CD4-positive, alpha-beta T cell treated with Interleukin-17A for 4 hours (primary cell): ENCODE data around the gene PURB.
"Not testable (repeated sequence)": the region's sequence is repeated elsewhere in the genome, so short reads cannot be mapped to it uniquely, and the experiment has no call there.

Experiments used
- DNase-seq: peaks from one replicate; pipeline ENCODE4 v3.0.0-alpha.2; 2020; ENCODE audit warnings: mixed read lengths

PURB gene

DNA sequence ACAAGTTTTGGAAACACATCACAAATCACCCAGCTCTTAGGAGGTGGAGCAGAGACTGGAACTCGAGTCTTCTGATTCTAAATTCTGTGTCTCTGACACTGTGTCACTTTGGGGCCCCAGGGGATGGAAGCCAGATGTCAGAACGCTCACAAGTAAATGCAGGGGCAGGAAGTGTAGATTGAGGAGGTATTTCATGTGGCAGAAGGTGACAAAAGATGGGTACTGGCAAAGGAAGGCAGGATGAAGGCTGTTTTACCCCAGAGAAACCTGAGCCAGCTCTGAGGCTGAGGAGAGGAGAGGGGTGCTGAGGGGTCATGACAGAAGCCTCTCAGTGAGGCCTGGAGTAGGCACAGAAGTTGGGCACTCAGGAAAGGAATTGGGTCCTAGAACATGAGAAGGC lies 6.0 kb upstream of the PURB start:
- peak; percentile 48 for DNase-seq

DNA sequence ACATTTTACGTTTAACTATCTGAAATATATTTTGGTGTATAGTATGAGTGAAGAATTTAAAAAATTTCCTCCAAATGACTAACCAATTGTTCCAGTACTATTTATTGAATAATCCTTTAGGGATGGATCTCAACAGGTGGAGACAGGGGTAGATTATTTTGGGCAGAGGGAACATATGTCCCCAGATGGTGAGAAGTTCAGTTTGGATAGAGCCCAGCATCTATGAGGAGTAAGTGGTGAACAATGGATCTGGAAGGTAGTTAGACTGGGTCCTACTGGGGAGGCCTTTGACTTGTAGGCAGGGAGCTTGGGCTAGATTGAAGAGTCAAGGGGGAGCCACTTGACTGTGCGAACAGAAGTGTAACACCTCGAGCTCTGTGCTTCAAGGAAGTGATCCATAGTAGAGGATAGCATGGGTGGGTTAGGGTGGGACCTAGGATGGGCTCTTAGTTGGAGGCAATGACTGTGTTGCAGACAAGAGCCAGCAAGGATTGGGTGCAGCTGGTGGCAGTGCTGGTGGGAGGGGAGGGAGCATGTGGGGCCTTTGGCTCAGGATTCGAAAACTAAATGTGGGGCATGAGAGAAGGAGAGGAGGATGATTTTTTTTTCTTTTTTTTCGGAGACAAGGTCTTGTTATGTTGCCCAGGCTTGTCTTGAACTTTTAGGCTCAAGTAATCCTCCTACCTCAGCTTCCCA lies 3.9 kb upstream of the PURB start:
- no peak for DNase-seq

DNA sequence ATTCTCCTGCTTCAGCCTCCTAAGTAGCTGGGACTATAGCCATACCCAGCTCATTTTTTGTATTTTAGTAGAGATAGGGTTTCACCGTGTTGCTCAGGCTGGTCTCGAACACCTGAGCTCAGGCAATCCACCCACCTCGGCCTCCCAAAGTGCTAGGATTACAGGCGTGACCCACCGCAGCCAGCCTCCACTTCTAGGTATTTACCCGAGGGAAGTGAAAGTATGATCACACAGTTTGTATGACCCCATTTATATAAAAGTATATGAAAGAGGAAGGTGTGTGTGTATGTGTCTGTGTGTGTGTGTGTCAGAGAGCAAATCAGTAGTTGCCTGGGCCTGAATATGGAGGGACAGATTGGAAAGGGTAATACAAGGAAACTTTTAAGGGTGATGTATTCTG lies 2.0 kb upstream of the PURB start:
- DNase-seq = no peak

DNA sequence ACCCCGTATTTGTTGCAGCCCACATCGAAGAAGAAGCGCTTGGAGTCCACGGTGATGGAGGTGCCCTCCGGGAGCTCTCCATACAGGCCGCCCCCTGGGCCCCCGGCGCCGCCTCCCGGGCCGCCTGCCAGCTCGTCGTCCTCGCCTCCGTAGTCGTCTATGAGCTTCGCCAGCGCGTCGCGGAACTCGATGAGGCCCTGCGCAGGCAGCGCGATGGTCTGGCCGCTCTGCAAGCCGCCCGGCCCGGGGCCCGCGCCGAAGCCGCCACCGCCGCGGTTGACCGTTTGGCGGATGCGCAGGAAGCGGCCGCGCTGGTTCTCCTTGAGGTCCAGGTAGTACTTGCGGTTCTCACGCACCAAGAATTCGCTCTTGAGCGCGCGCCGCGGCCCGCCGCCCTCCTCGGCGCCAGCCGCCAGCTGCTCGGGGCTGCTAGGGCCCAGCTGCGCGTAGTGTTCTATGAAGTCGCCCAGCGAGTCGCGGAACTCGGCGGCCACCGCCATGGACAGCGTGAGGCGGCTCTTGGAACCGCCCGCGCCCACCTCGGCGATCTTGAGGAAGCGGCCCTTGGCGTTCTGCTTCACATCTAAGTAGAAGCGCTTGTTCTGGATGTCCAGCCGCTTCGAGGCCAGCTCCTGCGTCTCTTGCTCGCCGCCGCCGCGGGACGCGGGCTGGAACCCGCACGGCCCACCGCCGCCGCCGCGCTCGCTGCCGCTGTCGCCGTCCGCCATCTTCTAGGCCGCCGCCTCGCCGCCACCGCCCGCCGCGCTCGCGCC lies 523 bp downstream of the PURB start:
- peak; percentile 53 for DNase-seq

DNA sequence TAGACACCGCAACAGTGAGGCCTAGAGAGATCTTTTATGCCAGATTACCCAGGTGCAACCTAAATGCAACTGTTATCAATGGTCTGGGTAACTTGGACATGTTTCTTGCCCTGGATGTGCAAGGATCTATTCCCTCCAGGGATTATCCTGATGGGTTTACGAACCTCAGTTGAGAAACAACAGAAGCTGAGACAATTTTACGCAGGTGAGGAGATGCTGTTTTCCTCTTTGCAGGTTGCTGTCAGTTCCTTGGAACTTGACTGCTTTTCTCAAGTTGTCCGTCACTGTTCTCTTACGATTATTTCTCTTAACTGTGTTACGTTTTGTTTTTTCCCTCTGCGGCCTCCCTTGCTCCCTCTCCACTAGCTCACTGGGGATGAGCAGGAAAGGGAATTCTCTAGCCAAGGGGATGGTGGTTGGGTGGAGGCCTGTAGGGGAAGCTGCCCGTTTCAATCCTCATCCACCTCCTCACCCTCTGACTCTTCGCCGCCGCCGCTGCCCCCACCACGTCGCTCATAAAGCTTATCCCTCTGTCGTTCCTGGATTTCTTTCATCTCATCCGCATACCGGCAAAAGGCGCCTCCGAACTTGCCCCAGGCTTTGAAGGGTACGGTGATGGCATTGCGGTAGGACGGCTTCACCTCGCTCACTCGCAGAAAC lies 1.2 kb downstream of the PURB start:
- no peak for DNase-seq

DNA sequence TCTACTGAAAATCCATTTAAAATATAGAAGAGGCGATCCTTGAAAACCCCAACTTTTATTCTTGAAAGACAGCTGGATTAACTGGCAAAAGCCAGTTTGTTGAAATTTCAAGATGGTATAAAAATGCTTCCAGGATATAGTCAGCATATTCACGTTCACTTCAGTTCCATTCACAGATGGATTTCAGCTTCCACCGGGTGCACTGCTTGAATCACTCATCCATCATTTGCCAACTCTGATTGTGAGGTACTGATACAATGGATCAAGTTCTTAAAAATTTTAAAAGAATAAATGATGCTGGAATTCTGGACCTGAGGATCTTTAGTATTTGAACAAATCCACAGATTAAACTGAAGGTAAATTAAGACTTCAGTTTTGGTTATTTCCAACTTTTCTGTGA lies 2.4 kb downstream of the PURB start:
- no peak for DNase-seq

DNA sequence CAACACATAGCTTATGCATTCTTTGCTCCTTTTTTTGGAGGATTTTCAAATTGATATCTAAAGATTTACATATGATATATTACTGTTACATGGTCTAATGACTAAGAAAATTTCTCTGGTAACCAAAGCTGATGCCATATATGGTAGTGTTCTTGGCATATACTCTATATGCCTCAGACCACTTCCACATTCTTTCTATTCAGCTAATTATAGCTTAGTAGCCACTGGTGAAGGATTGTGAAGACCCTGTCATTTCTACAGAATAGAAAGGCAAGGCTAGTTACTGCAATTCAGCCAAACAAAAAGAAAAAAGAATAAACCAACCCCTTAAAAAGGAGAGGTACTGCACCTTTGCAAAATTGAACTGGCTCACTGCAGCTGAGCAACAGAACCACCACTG lies 3.7 kb downstream of the PURB start:
- DNase-seq = no peak

DNA sequence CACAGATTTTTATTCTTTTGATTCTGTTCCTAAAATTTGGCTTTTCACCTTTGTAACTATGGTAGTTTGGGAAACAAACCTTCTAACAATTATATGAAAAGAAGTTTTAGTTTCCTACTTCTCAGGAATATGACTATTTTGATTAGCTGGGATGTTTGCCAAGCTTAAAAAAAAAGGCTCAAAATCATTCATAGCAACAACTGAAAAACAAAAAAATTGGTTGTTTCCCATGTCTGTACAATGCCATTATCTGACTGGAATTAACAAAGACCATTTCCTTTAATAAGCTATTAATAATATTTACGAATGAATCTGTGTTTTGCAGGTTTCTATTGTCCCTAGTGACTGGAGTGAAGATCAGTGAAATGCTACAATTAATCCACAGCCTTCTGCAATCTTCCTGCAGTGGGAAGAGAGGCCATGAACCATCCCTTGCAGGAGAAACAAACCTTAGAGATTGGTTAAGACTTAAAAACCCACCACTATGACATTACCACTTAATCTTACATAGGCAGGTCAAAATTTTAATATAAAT lies 4.2 kb downstream of the PURB start:
- no peak for DNase-seq

DNA sequence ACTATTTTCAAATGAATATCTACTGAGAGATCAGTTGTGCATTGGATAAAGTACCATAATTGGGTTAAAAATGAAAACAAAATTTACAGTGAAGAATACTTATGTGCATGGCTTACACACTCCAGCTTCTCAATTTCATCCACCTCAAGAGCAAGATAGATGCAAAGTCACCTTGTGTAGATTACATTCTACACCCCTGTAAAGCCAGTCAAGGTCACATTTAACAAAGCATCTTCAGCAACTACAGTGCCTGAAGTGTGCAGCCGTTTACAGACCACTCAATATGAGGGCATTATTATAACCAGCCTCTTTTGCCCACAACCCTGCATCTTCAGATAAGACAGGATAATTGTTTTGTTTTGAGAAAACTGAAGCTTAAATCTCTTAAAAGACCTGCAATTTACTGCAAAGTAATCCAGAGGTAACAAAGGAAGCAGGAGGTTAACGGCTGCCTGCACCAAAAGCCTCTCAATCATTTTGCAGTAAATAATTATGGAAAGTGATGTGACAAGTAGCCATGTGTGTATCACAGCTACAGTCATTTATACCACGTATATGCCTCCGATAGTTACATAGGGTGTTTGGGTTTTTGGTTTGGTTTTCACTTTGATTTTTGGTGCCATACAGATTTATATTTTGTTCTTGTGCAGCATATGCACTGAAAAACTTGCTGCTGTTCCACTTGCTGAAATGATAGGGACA lies 4.9 kb downstream of the PURB start:
- no peak for DNase-seq

DNA sequence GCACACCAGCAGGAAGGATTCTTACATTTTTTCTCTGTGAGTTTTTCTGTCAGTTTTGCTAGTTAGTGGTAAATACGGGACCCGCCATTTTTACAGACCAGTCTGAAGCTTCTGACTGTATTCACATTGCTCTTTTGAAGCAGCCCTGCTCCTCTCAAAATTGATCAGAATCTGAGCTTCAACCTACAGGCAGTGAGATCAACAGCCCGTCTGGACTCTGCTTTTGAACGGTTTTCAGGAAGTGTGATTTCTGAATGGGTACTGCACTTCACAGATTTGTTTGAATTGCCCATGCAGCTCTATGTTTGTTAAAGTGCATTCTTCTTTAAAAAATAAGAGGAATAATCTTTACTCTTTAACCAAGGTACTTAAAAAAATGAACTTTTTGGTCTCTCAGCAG lies 8.9 kb downstream of the PURB start:
- no peak for DNase-seq

DNA sequence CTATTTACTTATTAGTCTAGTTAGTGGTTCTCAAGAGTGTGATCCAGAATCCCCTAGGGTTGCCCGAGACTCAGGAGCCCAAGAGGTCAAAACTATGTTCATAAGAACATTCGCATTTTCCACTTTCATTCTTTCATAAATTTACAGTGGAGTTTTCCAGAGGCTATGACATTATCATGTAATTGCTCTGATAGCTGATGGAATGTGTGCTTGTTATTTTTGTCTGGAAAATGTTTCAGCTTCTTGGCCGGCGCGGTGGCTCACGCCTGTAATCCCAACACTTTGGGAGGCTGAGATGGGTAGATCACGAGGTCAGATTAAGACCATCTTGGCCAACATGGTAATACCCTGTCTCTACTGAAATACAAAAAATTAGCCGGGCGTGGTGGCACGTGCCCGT lies 10.1 kb downstream of the PURB start:
- DNase-seq = no peak

DNA sequence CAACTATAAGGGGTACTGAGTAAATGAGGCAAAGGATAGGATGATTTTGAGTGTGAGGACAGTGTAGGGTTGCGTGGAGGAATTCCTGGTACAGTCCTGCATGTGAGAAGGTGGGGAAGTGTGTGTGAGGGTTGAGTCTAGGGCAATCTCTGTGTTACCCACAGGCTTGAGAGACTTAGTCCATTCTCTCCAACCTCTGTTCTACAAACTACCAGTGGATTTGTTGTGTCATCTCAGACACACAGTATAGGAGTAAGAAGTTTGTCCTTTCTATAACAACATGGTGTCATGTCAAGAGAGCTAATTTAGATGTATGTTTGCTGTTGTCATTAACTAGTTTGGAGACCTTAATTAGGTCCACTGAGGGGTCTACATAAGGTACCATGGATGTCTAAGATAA lies 12.5 kb downstream of the PURB start:
- no peak for DNase-seq

DNA sequence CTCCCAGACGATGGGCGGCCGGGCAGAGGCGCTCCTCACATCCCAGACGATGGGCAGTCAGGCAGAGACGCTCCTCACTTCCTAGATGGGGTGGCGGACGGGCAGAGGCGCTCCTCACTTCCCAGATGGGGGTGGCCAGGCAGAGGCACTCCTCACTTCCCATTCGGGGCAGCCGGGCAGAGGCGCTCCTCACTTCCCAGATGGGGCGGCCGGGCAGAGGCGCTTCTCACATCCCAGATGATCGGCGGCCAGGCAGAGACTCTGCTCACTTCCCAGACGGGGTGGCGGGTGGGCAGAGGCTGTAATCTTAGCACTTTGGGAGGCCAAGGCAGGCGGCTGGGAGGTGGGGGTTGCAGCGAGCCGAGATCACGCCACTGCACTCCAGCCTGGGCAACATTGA lies 13.4 kb downstream of the PURB start:
- DNase-seq = not testable (repeated sequence)

DNA sequence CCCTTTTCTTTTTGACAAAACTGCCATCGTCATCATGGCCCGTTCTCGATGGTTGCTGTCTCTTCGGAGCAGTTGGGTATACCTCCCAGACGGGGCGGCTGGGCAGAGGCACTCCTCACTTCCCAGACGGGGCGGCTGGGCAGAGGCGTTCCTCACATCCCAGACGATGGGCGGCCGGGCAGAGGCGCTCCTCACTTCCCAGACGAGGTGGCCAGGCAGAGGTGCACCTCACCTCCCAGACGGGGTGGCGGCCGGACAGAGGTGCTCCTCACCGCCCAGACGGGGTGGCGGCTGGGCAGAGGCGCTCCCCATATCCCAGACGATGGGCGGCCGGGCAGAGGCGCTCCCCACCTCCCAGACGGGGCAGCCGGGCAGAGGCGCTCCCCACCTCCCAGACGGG lies 14.6 kb downstream of the PURB start:
- not testable (repeated sequence) for DNase-seq

DNA sequence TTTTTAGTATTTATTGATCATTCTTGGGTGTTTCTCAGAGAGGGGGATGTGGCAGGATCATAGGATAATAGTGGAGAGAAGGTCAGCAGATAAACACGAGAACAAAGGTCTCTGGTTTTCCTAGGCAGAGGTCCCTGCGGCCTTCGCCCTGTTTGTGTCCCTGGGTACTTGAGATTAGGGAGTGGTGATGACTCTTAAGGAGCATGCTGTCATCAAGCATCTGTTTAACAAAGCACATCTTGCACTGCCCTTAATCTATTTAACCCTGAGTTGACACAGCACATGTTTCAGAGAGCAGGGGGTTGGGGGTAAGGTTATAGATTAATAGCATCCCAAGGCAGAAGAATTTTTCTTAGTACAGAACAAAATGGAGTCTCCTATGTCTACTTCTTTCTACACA lies 15.0 kb downstream of the PURB start:
- DNase-seq = not testable (repeated sequence)

DNA sequence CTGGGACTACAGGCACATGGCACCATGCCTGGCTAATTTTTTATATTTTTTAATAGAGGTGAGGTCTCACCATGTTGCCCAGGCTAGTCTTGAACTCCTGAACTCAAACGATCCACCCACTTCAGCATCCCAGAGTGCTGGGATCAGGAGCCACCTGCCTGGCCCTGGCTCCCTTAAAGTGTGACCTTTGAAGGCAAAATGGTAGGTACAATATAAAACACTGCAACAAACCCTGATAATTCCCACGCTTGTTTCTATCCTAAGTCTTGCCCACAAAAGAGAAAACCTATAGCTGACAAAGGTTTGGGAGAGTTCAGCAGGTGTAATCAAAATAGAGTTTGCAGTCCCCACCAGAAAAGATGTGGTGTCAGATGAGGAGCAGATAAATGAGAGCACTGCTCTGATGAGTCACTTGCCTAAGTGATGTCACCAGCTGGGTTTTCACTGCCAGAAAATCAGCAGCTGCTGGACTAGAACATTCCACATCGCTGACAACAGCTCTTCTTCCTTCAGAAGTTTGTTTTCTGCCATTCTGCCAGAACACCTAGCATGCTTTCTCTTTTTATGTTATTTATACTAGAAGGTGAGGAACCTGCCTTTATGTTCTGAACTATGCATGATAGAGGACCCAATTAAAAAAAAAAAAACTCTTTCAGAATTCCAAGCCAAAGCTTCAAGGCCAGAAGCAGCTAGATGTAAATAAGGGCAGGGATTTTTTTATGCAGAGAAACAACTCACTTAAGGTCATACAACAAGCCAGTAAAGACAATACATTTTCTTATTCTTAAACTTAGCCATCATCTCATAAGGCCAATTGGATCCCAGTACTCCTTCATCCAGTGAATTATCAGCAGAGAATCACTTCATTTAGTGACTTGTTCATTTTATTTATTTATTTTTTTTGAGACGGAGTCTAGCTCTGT lies 18.0 kb downstream of the PURB start:
- DNase-seq = peak; percentile 18

DNA sequence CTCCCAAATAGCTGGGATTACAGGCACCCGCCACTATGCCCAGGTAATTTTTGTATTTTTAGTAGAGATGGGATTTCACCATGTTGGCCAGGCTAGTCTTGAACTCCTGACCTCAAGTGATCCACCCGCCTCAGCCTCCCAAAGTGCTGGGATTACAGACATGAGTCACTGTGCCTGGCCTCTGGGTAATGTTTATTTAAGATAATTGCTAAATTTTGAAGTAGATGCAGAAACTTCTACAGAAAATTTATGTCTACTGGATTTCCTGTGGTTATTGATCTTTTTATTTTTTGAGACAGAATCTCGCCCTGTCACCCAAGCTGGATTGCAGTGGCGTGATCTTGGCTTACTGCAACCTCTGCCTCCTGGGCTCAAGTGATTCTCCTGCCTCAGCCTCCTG lies 23.4 kb downstream of the PURB start:
- DNase-seq = not testable (repeated sequence)

DNA sequence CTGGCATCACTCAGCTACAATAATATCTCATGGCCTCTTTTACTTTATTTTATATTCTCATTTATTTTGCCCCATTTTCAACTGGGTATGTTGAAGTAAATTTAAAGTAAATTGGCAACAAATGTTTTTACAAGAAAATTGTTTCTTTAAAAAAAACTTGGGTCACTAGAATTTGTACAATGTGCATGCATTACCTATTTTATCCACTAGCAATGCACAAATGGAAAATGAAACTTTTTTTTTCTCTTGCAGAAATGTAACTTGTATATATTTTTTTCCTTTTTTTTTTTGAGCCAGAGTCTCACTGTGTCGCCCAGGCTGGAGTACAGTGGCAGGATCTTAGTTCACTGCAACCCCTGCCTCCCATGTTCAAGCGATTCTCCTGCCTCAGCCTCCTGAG lies 27.2 kb downstream of the PURB start:
- DNase-seq = no peak

DNA sequence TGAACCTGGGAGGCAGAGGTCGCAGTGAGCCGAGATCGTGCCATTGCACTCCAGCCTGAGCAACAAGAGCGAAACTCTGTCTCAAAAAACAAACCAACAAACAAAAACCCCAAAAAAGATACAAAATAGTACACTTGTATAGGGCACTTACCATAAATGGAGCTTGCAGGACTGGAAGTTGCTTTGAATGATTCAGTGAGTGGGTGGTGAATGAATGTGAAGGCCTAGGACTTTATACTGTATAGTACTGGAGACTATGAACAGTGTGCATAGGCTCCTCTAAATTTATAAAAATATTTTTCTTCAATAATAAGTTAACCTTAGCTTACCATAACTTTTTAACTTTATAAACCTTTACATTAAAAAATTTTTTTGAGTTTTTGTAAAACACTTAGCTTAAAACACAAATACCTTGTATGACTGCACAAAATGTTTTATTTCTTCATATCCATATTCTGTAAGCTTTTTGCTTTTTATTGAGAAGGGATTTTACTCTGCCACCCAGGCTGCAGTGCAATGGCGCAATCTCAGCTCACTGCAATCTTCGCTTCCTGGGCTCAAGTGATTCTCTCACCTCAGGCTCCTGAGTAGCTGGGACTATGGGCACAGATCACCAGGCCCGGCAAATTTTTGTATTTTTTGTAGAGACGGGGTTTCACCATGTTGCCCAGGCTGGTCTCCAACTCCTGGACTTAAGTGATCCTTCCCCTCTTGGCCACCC lies 30.5 kb downstream of the PURB start:
- DNase-seq = no peak

DNA sequence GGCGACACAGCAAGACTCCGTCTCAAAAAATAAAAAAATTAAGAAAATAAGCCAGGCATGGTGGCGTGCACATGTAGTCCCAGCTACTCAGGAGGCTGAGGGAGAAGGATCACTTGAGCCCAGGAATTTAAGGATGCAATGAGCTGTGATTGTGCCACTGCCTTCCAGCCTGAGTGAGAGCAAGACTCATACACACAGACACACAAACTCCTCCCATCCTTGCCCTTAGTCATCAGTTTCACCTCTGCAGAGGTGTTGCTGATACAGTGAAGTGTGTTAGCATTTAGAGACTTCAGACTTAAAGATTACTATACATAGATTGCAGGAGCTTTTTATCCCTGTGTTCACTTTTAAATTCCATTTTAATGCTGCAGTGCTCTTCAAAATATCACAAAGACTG lies 31.9 kb downstream of the PURB start:
- DNase-seq = no peak

DNA sequence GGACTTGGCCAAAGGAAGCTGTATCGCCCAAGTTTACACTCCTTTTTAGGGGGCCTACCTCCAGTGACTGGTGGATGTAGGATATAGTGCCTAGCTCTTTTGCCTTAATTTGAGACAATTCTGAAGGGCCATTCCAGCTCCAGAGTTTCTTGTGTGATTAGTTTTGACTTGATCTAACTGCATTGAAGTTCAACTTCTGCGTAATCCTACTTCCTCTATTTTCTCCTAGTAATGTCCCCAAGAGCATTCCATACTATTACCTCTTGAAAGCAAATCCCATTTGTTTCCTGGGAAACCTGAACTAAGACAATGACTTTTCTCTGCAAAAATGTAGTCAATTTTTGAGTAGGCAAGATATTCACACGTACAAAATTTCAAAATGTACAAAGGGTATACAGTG lies 32.7 kb downstream of the PURB start:
- no peak for DNase-seq
